Hepatocyte (in vitro differentiated cells): Measurements from ENCODE around the gene EEF1A2. TPM values are rescaled to one million over a fixed set of nuclear protein-coding genes. Genes with fewer than 3 reads are reported as not detected.

ENCODE experiments used
- DNase-seq: peaks from one replicate; pipeline ENCODE4 v3.0.0-alpha.2; 2016; ENCODE audit warnings: low spot score
- H2AFZ ChIP-seq: fragments of 200-600 bp; sonication (generic); 2 replicates; pipeline ENCODE4 v1.6.0; 2016; ENCODE audit warnings: antibody characterized with exemption, mild to moderate bottlenecking
- H3K27ac ChIP-seq: fragments of 200-600 bp; sonication (generic); 2 replicates; pipeline ENCODE4 v1.5.1; 2016; ENCODE audit warnings: mild to moderate bottlenecking
- H3K27me3 ChIP-seq: fragments of 200-600 bp; sonication (generic); 2 replicates; pipeline ENCODE4 v1.6.1; 2016
- H3K36me3 ChIP-seq: fragments of 200-600 bp; sonication (generic); replicated peaks from 2 replicates; pipeline ENCODE4 v1.5.1; 2016; ENCODE audit warnings: low read depth; ENCODE audit not compliant: insufficient read depth
- H3K4me1 ChIP-seq: fragments of 200-600 bp; sonication (generic); 2 replicates; pipeline ENCODE4 v1.5.1; 2016; ENCODE audit warnings: mild to moderate bottlenecking, moderate library complexity; ENCODE audit not compliant: insufficient read depth
- H3K4me2 ChIP-seq: fragments of 200-600 bp; sonication (generic); 2 replicates; pipeline ENCODE4 v1.6.0; 2016
- H3K4me3 ChIP-seq: fragments of 200-600 bp; sonication (generic); 2 replicates; pipeline ENCODE4 v1.5.1; 2016; ENCODE audit warnings: mild to moderate bottlenecking
- H3K79me2 ChIP-seq: fragments of 200-600 bp; sonication (generic); 2 replicates; pipeline ENCODE4 v1.6.0; 2017; ENCODE audit warnings: mild to moderate bottlenecking
- H3K9me2 ChIP-seq: fragments of 200-600 bp; sonication (generic); replicated peaks from 2 replicates; pipeline ENCODE4 v1.6.0; 2017; ENCODE audit warnings: mild to moderate bottlenecking; ENCODE audit not compliant: insufficient read depth
- H3K9me3 ChIP-seq: fragments of 200-600 bp; sonication (generic); 2 replicates; pipeline ENCODE4 v1.5.1; 2016; ENCODE audit warnings: low read depth, mild to moderate bottlenecking
- H4K20me1 ChIP-seq: fragments of 200-600 bp; sonication (generic); 2 replicates; pipeline ENCODE4 v1.6.0; 2016; ENCODE audit warnings: mild to moderate bottlenecking; ENCODE audit not compliant: insufficient read depth, poor library complexity, severe bottlenecking
- EZH2 ChIP-seq: fragments of 200-600 bp; sonication (generic); IDR thresholded peaks from 2 replicates; pipeline ENCODE4 v1.6.1; 2016; ENCODE audit warnings: antibody characterized with exemption, mild to moderate bottlenecking, borderline replicate concordance
- EZH2phosphoT487 ChIP-seq: fragments of 200-600 bp; sonication (generic); IDR thresholded peaks from one replicate; pipeline ENCODE4 v1.6.1; 2018; ENCODE audit warnings: antibody characterized with exemption, mild to moderate bottlenecking, low read depth, moderate library complexity; ENCODE audit not compliant: unreplicated experiment, severe bottlenecking
- WGBS: methylation state at CpG from one replicate; pipeline ENCODE4 v1.1.6; 2016; ENCODE audit warnings: low lambda C conversion rate; ENCODE audit errors: missing lambda C conversion rate; 5-methylcytosine and 5-hydroxymethylcytosine counted together
- polyA plus RNA-seq: library from polyadenylated mRNA; unstranded; fragments of >200 nt; fragmentation: Nextera tagmentation; extraction: Ambion mirVana; gene quantifications from 2 replicates; pipeline ENCODE4 v1.2.1, GENCODE V29; 2016
- total RNA-seq: library from RNA; depleted of rRNA; stranded (reverse); fragments of >200 nt; gene quantifications from 2 replicates; pipeline ENCODE4 v1.2.3, GENCODE V29; 2014
- TF ChIP-seq, protein P1 (sequence below): fragments of 200-600 bp; sonication (generic); IDR thresholded peaks from 2 replicates; pipeline ENCODE4 v1.5.1; 2016; ENCODE audit warnings: antibody characterized with exemption, mild to moderate bottlenecking; ENCODE audit not compliant: poor library complexity

Gene EEF1A2
- total and polyA plus RNA-seq, 2 experiments from 2014 or later, result 12.0 to 23.5 TPM

DNA sequence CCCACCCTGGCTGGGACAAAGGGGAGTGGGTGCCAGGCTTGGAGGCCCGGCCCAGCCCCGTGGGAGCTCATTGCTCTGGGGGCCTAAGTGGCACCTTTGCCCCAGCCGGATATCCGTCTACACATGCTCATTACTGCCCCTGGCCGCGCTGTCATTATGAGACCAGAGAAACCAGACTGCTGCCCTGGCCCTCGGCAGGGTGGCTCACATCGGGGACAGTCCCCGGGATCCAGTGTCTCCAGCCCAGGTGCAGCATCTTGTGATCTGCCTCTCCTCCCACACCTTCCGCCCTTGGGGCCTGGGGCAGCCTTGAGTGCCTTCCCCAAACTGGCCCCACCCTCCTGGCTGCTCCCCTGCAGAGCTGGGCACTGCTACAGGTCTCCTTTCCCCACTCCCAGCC lies 43.8 kb upstream of the EEF1A2 start:
- Histone ChIP-seq H3K9me3 (no peaks in the 10 kb centered on the region), H3K4me3 (no peak overlapping the region), H2AFZ (no peak overlapping the region), H3K4me1 (peaks cover 3% of the 10 kb centered on the region), H3K79me2 (no peaks in the 10 kb centered on the region), H3K27ac (no peak overlapping the region), H3K9me2 (no peaks in the 10 kb centered on the region), H4K20me1 (no peaks in the 10 kb centered on the region), H3K27me3 (no peaks in the 10 kb centered on the region), H3K36me3 (no peaks in the 10 kb centered on the region), H3K4me2 (no peak overlapping the region)
- DNase-seq, result no peak
- TF ChIP-seq EZH2phosphoT487, result no peak
- TF ChIP-seq EZH2, result no peak
- TF ChIP-seq, protein P1, sequence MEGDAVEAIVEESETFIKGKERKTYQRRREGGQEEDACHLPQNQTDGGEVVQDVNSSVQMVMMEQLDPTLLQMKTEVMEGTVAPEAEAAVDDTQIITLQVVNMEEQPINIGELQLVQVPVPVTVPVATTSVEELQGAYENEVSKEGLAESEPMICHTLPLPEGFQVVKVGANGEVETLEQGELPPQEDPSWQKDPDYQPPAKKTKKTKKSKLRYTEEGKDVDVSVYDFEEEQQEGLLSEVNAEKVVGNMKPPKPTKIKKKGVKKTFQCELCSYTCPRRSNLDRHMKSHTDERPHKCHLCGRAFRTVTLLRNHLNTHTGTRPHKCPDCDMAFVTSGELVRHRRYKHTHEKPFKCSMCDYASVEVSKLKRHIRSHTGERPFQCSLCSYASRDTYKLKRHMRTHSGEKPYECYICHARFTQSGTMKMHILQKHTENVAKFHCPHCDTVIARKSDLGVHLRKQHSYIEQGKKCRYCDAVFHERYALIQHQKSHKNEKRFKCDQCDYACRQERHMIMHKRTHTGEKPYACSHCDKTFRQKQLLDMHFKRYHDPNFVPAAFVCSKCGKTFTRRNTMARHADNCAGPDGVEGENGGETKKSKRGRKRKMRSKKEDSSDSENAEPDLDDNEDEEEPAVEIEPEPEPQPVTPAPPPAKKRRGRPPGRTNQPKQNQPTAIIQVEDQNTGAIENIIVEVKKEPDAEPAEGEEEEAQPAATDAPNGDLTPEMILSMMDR, result no peak
- 91% methylated on average over 9 of the region's 10 CpGs for WGBS

GRCh38 chr20:63542031-63542559 lies 43.2 kb upstream of the EEF1A2 start:
- no peaks in the 10 kb centered on the region for H4K20me1 ChIP-seq
- 92% methylated on average over 26 of the region's 36 CpGs for WGBS
- H3K27ac ChIP-seq, result no peak overlapping the region
- no peak for DNase-seq
- H3K9me3 ChIP-seq, result no peaks in the 10 kb centered on the region
- no peaks in the 10 kb centered on the region for H3K36me3 ChIP-seq
- no peak overlapping the region for H3K4me2 ChIP-seq
- no peaks in the 10 kb centered on the region for H3K79me2 ChIP-seq
- no peaks in the 10 kb centered on the region for H3K27me3 ChIP-seq
- no peak overlapping the region for H3K4me3 ChIP-seq
- H3K9me2 ChIP-seq, result no peaks in the 10 kb centered on the region
- H3K4me1 ChIP-seq, result peaks cover 3% of the 10 kb centered on the region
- H2AFZ ChIP-seq, result no peak overlapping the region
- TF ChIP-seq EZH2phosphoT487, result no peak
- no peak for TF ChIP-seq EZH2
- TF ChIP-seq, protein P1, result no peak

DNA sequence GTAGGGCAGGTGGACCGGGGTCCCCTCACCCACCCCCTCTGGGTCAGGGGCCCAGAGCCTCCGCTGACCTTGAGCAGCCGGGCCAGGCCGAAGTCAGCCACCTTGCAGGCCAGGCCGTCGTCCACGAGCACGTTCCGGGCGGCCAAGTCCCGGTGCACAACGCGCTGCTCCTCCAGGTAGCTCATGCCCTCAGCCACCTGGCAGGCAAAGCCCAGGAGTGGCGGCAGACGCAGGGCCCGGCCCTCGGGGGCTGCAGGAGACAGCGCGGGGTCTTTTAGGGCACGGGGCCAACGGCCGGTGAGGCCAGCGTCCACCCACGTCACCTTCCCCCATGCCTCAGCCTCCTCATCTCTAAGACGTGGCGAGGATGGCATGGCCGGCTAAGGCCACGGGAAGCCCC lies 42.5 kb upstream of the EEF1A2 start:
- Histone ChIP-seq H3K36me3 (no peaks in the 10 kb centered on the region), H3K79me2 (no peaks in the 10 kb centered on the region), H4K20me1 (no peaks in the 10 kb centered on the region), H3K27ac (no peak overlapping the region), H3K27me3 (no peaks in the 10 kb centered on the region), H2AFZ (no peak overlapping the region), H3K4me3 (no peak overlapping the region), H3K9me3 (no peaks in the 10 kb centered on the region), H3K4me1 (peaks cover 3% of the 10 kb centered on the region), H3K4me2 (no peak overlapping the region), H3K9me2 (no peaks in the 10 kb centered on the region)
- no peak for DNase-seq
- TF ChIP-seq EZH2phosphoT487 (no peak), EZH2 (no peak)
- TF ChIP-seq, protein P1, result no peak
- WGBS, result 96% methylated on average over 28 of the region's 28 CpGs
